Nephron progenitor cell (in vitro differentiated cells): Measurements from ENCODE around the gene NR2C1.

Experiments
- DNase-seq: peaks from one replicate; pipeline ENCODE4 v3.0.0; 2021
- H3K27ac Mint-ChIP-seq: 2 replicates; pipeline ENCODE4 v1.8.0; 2021; ENCODE audit warnings: mild to moderate bottlenecking, moderate library complexity, mixed read lengths
- H3K27me3 Mint-ChIP-seq: 2 replicates; pipeline ENCODE4 v1.8.0; 2021; ENCODE audit warnings: mild to moderate bottlenecking, low read depth, mixed read lengths; ENCODE audit not compliant: poor library complexity
- H3K36me3 Mint-ChIP-seq: 2 replicates; pipeline ENCODE4 v1.8.0; 2021; ENCODE audit warnings: low read depth, mixed read lengths
- H3K4me1 Mint-ChIP-seq: 2 replicates; pipeline ENCODE4 v1.8.0; 2021; ENCODE audit warnings: mixed read lengths
- H3K4me3 Mint-ChIP-seq: 2 replicates; pipeline ENCODE4 v1.8.0; 2021; ENCODE audit warnings: mild to moderate bottlenecking, moderate library complexity, mixed read lengths
- H3K9me3 Mint-ChIP-seq: 2 replicates; pipeline ENCODE4 v1.8.0; 2021; ENCODE audit warnings: mild to moderate bottlenecking, moderate library complexity, mixed read lengths
- TF ChIP-seq, protein P1 (sequence below): fragments of 200-600 bp; sonication (generic); IDR thresholded peaks from 2 replicates; pipeline ENCODE4 v1.5.0; 2021; ENCODE audit warnings: antibody characterized with exemption

The NR2C1 gene

GRCh38 chr12:94977766-94978468 is 95.5 kb downstream of the NR2C1 start:
- Mint-ChIP-seq H3K27ac (no peak overlapping the region), H3K36me3 (peaks cover 27% of the 10 kb centered on the region), H3K4me1 (peaks cover 12% of the 10 kb centered on the region), H3K9me3 (no peaks in the 10 kb centered on the region), H3K27me3 (no peaks in the 10 kb centered on the region), H3K4me3 (no peak overlapping the region)
- TF ChIP-seq, protein P1, sequence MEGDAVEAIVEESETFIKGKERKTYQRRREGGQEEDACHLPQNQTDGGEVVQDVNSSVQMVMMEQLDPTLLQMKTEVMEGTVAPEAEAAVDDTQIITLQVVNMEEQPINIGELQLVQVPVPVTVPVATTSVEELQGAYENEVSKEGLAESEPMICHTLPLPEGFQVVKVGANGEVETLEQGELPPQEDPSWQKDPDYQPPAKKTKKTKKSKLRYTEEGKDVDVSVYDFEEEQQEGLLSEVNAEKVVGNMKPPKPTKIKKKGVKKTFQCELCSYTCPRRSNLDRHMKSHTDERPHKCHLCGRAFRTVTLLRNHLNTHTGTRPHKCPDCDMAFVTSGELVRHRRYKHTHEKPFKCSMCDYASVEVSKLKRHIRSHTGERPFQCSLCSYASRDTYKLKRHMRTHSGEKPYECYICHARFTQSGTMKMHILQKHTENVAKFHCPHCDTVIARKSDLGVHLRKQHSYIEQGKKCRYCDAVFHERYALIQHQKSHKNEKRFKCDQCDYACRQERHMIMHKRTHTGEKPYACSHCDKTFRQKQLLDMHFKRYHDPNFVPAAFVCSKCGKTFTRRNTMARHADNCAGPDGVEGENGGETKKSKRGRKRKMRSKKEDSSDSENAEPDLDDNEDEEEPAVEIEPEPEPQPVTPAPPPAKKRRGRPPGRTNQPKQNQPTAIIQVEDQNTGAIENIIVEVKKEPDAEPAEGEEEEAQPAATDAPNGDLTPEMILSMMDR, result no peak
- DNase-seq, result no peak

- no peaks in the 10 kb centered on the region for H3K9me3 Mint-ChIP-seq
- peaks cover 40% of the 10 kb centered on the region for H3K36me3 Mint-ChIP-seq
- no peak overlapping the region for H3K27ac Mint-ChIP-seq
- no peaks in the 10 kb centered on the region for H3K27me3 Mint-ChIP-seq
- peaks cover 19% of the 10 kb centered on the region for H3K4me1 Mint-ChIP-seq
- TF ChIP-seq, protein P1, result no peak
- DNase-seq, result no peak
- no peak overlapping the region for H3K4me3 Mint-ChIP-seq
Measured at GRCh38 chr12:94973221-94973620, 100.2 kb downstream of the NR2C1 start.

DNA sequence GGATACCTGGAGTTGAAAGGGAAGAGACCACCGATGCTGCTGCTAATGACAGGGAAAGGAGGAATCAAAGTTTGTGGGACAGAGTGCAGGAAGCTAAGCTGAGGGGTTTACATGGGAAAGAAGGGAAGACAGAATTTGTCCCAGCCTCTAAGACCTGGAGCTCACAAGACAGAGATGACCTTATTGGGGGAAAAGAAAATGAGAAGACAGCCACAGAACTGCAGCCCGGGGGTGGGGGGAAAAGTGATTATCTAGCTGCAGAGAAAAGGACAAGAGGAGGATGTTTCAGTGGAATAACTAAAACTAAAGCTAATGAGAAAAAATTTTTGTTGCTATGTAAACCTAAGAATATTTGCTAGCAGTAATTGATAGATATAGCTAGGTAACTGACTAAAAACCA is 100.6 kb downstream of the NR2C1 start:
- DNase-seq, result no peak
- TF ChIP-seq, protein P1, result no peak
- Mint-ChIP-seq H3K4me3 (no peak overlapping the region), H3K9me3 (no peaks in the 10 kb centered on the region), H3K27ac (peak overlapping the region; percentile 4), H3K27me3 (no peaks in the 10 kb centered on the region), H3K36me3 (peaks cover 40% of the 10 kb centered on the region), H3K4me1 (peaks cover 19% of the 10 kb centered on the region)

GRCh38 chr12:94971923-94972322 is 101.5 kb downstream of the NR2C1 start:
- H3K36me3 Mint-ChIP-seq, result peaks cover 40% of the 10 kb centered on the region
- no peaks in the 10 kb centered on the region for H3K27me3 Mint-ChIP-seq
- peaks cover 19% of the 10 kb centered on the region for H3K4me1 Mint-ChIP-seq
- H3K27ac Mint-ChIP-seq, result no peak overlapping the region
- TF ChIP-seq, protein P1, result no peak
- no peak for DNase-seq
- no peaks in the 10 kb centered on the region for H3K9me3 Mint-ChIP-seq
- no peak overlapping the region for H3K4me3 Mint-ChIP-seq

DNA sequence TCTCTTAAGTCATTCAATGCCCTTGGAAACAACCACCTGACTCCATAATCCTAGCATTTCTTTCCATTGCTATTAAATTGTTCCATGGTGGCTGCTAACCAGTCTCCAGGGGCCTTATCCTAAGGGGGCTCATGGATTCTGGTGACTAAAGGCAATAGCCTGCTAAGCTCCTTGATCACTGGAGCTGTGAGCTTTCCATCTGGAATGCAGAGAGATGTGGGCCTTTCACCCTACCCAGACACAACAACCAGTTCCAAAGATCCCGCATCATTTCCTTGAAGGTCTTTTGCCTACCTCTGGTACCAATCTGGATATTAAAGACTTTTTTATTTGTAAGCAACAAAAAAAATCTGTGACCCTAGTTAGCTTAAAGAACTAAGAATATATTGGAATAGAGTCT is 102.9 kb downstream of the NR2C1 start:
- H3K27ac Mint-ChIP-seq, result no peak overlapping the region
- DNase-seq, result no peak
- no peaks in the 10 kb centered on the region for H3K27me3 Mint-ChIP-seq
- TF ChIP-seq, protein P1, result no peak
- no peak overlapping the region for H3K4me3 Mint-ChIP-seq
- H3K36me3 Mint-ChIP-seq, result peaks cover 33% of the 10 kb centered on the region
- peaks cover 19% of the 10 kb centered on the region for H3K4me1 Mint-ChIP-seq
- no peaks in the 10 kb centered on the region for H3K9me3 Mint-ChIP-seq
